PC-3 (cell line): ENCODE data around the gene ZNF587B. TPM values are rescaled to one million over a fixed set of nuclear protein-coding genes. Genes with fewer than 3 reads are reported as not detected.
A peak's percentile ranks its signal among the peaks of the same experiment; 100 is the strongest.
"Not testable (repeated sequence)": the region's sequence is repeated elsewhere in the genome, so short reads cannot be mapped to it uniquely, and the experiment has no call there.

ENCODE experiments used
- ATAC-seq: fragments of 200-7000 bp; cut with Tn5 transposase; 2 replicates; pipeline ENCODE4 v1.9.1; 2020; ENCODE audit warnings: mild to moderate bottlenecking, moderate library complexity
- BruUV-seq: library from RNA; stranded (reverse); fragments of 400-500 nt; replicated peaks from 2 replicates; lab custom pipeline; 2021; lab: Mats Ljungman, UMichigan
- CTCF ChIA-PET: fragments of 300-600 bp; sonication (Branson Sonifier 250); formaldehyde crosslinking; loops from one replicate; lab custom pipeline; 2022; ENCODE audit warnings: antibody characterized with exemption; lab: Charles Lee
- POLR2A ChIA-PET: fragments of 300-600 bp; sonication (Branson Sonifier 250); formaldehyde crosslinking; loops from one replicate; lab custom pipeline; 2022; ENCODE audit warnings: antibody characterized with exemption; ENCODE audit not compliant: unreplicated experiment; lab: Charles Lee
- DNase-seq: peaks from one replicate; pipeline ENCODE4 v3.0.0-alpha.2; 2015
- H2AFZ ChIP-seq: fragments of 300-600 bp; sonication (generic); 2 replicates; pipeline ENCODE4 v1.6.0; 2016; ENCODE audit warnings: antibody characterized with exemption, low read length
- H3F3A ChIP-seq: fragments of 300-600 bp; sonication (generic); one replicate; pipeline ENCODE4 v1.6.0; 2017; ENCODE audit warnings: antibody characterized with exemption, low read length, control low read depth, mild to moderate bottlenecking; ENCODE audit not compliant: unreplicated experiment
- H3K27ac ChIP-seq: fragments of 300-600 bp; sonication (generic); 2 replicates; pipeline ENCODE4 v1.5.1; 2016; ENCODE audit warnings: mild to moderate bottlenecking, low read length
- H3K27me3 ChIP-seq: fragments of 300-600 bp; sonication (generic); 2 replicates; pipeline ENCODE4 v1.6.1; 2016; ENCODE audit warnings: low read length, mixed read lengths
- H3K36me3 ChIP-seq: fragments of 300-600 bp; sonication (generic); 2 replicates; pipeline ENCODE4 v1.6.1; 2016; ENCODE audit warnings: low read depth, mixed run types, low read length, mixed read lengths
- H3K4me1 ChIP-seq: fragments of 300-600 bp; sonication (generic); 2 replicates; pipeline ENCODE4 v1.5.1; 2016; ENCODE audit warnings: low read length; ENCODE audit not compliant: insufficient read depth
- H3K4me2 ChIP-seq: fragments of 300-600 bp; sonication (generic); 2 replicates; pipeline ENCODE4 v1.6.0; 2016; ENCODE audit warnings: low read length
- H3K4me3 ChIP-seq: fragments of 300-600 bp; sonication (generic); 2 replicates; pipeline ENCODE4 v1.5.1; 2016; ENCODE audit warnings: mild to moderate bottlenecking, low read length, mixed read lengths
- H3K79me2 ChIP-seq: fragments of 300-600 bp; sonication (generic); 2 replicates; pipeline ENCODE4 v1.6.1; 2017; ENCODE audit warnings: low read length, mixed read lengths
- H3K9ac ChIP-seq: fragments of 300-600 bp; sonication (generic); 2 replicates; pipeline ENCODE4 v1.6.0; 2016; ENCODE audit warnings: mild to moderate bottlenecking, low read length
- H3K9me2 ChIP-seq: fragments of 300-600 bp; sonication (generic); replicated peaks from 2 replicates; pipeline ENCODE4 v1.6.1; 2016; ENCODE audit warnings: mixed run types, low read length, mixed read lengths
- H3K9me3 ChIP-seq: fragments of 300-600 bp; sonication (generic); 2 replicates; pipeline ENCODE4 v1.6.1; 2016; ENCODE audit warnings: low read length, mixed read lengths
- H4K20me1 ChIP-seq: fragments of 300-600 bp; sonication (generic); 2 replicates; pipeline ENCODE4 v1.6.1; 2016; ENCODE audit warnings: low read length, mixed read lengths
- CTCF ChIP-seq: fragments of 300-600 bp; sonication (generic); conservative IDR thresholded peaks from 2 replicates; pipeline ENCODE4 v1.5.1; 2017; ENCODE audit warnings: antibody characterized with exemption, low read depth, mild to moderate bottlenecking, low read length
- EZH2 ChIP-seq: fragments of 300-600 bp; sonication (generic); IDR thresholded peaks from one replicate; pipeline ENCODE4 v1.6.1; 2017; ENCODE audit warnings: antibody characterized with exemption, mild to moderate bottlenecking, low read length; ENCODE audit not compliant: unreplicated experiment
- EZH2phosphoT487 ChIP-seq: fragments of 300-600 bp; sonication (generic); IDR thresholded peaks from 2 replicates; pipeline ENCODE4 v1.6.1; 2018; ENCODE audit warnings: mild to moderate bottlenecking, antibody characterized with exemption, low read length, borderline replicate concordance
- intact Hi-C: fragments of 100-400 bp; cut with micrococcal nuclease; formaldehyde crosslinking; loops from 2 replicates; pipeline ENCODE4 v1.9.0; 2023
- total RNA-seq: library from RNA; depleted of rRNA; stranded (reverse); fragments of >200 nt; gene quantifications from 2 replicates; pipeline ENCODE4 v1.2.3, GENCODE V29; 2014

Gene ZNF587B
- total RNA-seq, 1 experiment from 2014 or later, result 21.2 TPM

- H3F3A ChIP-seq, H3K27me3 ChIP-seq, H3K27ac ChIP-seq, DNase-seq, H2AFZ ChIP-seq, CTCF ChIA-PET, H3K9me2 ChIP-seq, BruUV-seq, ATAC-seq, intact Hi-C loops, POLR2A ChIA-PET, H3K9ac ChIP-seq, H3K9me3 ChIP-seq: not testable (repeated sequence)
- Histone ChIP-seq H4K20me1 (peaks cover 23% of the 10 kb centered on the region; the same call in 1 of the 2 replicates), H3K4me3 (0 out of 2 replicates have a peak overlapping the region, but pooled peaks have one; percentile 16), H3K79me2 (peaks cover 92% of the 10 kb centered on the region), H3K4me2 (peak overlapping the region; percentile 13; the same call in 1 of the 2 replicates), H3K4me1 (peaks cover 16% of the 10 kb centered on the region), H3K36me3 (peaks cover 40% of the 10 kb centered on the region)
These were observed 6.9 kb upstream of the ZNF587B start for GRCh38 chr19:57823155-57823554.

GRCh38 chr19:57823608-57824007, 6.5 kb upstream of the ZNF587B start:
- ATAC-seq, POLR2A ChIA-PET, BruUV-seq, CTCF ChIA-PET, DNase-seq, H3K27me3 ChIP-seq, H3F3A ChIP-seq, intact Hi-C loops, H3K9ac ChIP-seq, H3K9me2 ChIP-seq, H2AFZ ChIP-seq, H3K9me3 ChIP-seq, H3K27ac ChIP-seq: not testable (repeated sequence)
- peaks cover 97% of the 10 kb centered on the region for H3K79me2 ChIP-seq
- peaks cover 23% of the 10 kb centered on the region; the same call in 1 of the 2 replicates for H4K20me1 ChIP-seq
- 0 out of 2 replicates have a peak overlapping the region, but pooled peaks have one; percentile 16 for H3K4me3 ChIP-seq
- H3K4me1 ChIP-seq, result peaks cover 16% of the 10 kb centered on the region
- H3K36me3 ChIP-seq, result peaks cover 40% of the 10 kb centered on the region
- peak overlapping the region; percentile 13; the same call in 1 of the 2 replicates for H3K4me2 ChIP-seq

GRCh38 chr19:57825511-57825910, 4.6 kb upstream of the ZNF587B start:
- peaks cover 16% of the 10 kb centered on the region for H3K4me1 ChIP-seq
- DNase-seq, result no peak
- POLR2A ChIA-PET, result no interaction called here
- BruUV-seq, result no TSS peak
- no peaks in the 10 kb centered on the region for H3K9me2 ChIP-seq
- H3K27me3 ChIP-seq, result no peaks in the 10 kb centered on the region
- H2AFZ ChIP-seq, result no peak overlapping the region
- H4K20me1 ChIP-seq, result peaks cover 36% of the 10 kb centered on the region; the same call in 1 of the 2 replicates
- ATAC-seq, result no peak
- no peak overlapping the region for H3K27ac ChIP-seq
- TF ChIP-seq EZH2phosphoT487, result no peak
- TF ChIP-seq CTCF, result no peak
- TF ChIP-seq EZH2, result no peak
- CTCF ChIA-PET, result no interaction called here
- H3F3A ChIP-seq, result no peaks in the 10 kb centered on the region
- H3K4me3 ChIP-seq, result no peak overlapping the region
- H3K4me2 ChIP-seq, result no peak overlapping the region
- H3K9me3 ChIP-seq, result no peaks in the 10 kb centered on the region
- H3K9ac ChIP-seq, result no peak overlapping the region
- peaks cover 99% of the 10 kb centered on the region for H3K79me2 ChIP-seq
- intact Hi-C loops, result no loop called here
- peaks cover 53% of the 10 kb centered on the region for H3K36me3 ChIP-seq

GRCh38 chr19:57829316-57829715, 783 bp upstream of the ZNF587B start:
- BruUV-seq, result no TSS peak
- CTCF ChIA-PET, result no interaction called here
- no peaks in the 10 kb centered on the region for H3F3A ChIP-seq
- H3K27me3 ChIP-seq, result no peaks in the 10 kb centered on the region
- no peak for DNase-seq
- no peaks in the 10 kb centered on the region for H3K4me1 ChIP-seq
- H3K9ac ChIP-seq, result no peak overlapping the region
- ATAC-seq, result no peak
- no peak overlapping the region for H3K4me3 ChIP-seq
- H4K20me1 ChIP-seq, result peaks cover 27% of the 10 kb centered on the region; the same call in 1 of the 2 replicates
- no peak overlapping the region for H3K27ac ChIP-seq
- peaks cover 34% of the 10 kb centered on the region for H3K36me3 ChIP-seq
- H2AFZ ChIP-seq, result no peak overlapping the region
- no peaks in the 10 kb centered on the region for H3K9me3 ChIP-seq
- H3K9me2 ChIP-seq, result no peaks in the 10 kb centered on the region
- POLR2A ChIA-PET, result no interaction called here
- intact Hi-C loops, result no loop called here
- TF ChIP-seq EZH2 (no peak), CTCF (no peak), EZH2phosphoT487 (no peak)
- no peak overlapping the region for H3K4me2 ChIP-seq
- peaks cover 85% of the 10 kb centered on the region for H3K79me2 ChIP-seq

GRCh38 chr19:57836991-57837390, 6.9 kb downstream of the ZNF587B start:
- CTCF ChIA-PET, H4K20me1 ChIP-seq, BruUV-seq, H3F3A ChIP-seq, H3K9me3 ChIP-seq, H3K4me2 ChIP-seq, intact Hi-C loops, H3K4me3 ChIP-seq, H3K27ac ChIP-seq, ATAC-seq, DNase-seq, H2AFZ ChIP-seq, H3K9ac ChIP-seq, POLR2A ChIA-PET, H3K9me2 ChIP-seq, H3K27me3 ChIP-seq, H3K4me1 ChIP-seq: not testable (repeated sequence)
- H3K79me2 ChIP-seq, result peaks cover 46% of the 10 kb centered on the region
- peaks cover 28% of the 10 kb centered on the region for H3K36me3 ChIP-seq
